ENCODE measurements around the gene ARHGAP42.
"Not testable (repeated sequence)": the region's sequence is repeated elsewhere in the genome, so short reads cannot be mapped to it uniquely, and the experiment has no call there.

Gene ARHGAP42

DNA sequence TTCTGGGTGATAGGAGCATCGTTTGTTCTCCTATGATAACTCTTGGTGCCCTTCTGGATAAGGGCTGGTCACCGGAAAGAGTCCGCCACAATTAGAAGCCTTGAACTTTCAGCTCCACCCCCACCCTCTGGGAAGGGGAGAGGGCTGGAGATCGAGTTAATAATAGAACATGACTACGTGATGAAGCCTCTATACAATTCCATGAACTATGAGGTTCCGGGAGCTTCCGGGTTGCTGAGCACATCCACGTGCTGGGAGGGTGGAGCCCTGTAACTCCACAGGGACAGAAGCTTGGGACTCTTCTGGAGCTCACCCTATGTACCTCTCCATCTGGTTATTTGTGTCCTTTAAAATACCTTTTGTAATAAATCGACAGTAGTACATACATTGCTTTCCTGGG lies 40.3 kb downstream of the ARHGAP42 start:
- no peak for TF ChIP-seq ZNF274 (IDR thresholded peaks at IDR 0.05; ENCODE audit: low read depth, low read length)
- no peak overlapping the region for H3K4me3 ChIP-seq (ENCODE audit: low read length)

DNA sequence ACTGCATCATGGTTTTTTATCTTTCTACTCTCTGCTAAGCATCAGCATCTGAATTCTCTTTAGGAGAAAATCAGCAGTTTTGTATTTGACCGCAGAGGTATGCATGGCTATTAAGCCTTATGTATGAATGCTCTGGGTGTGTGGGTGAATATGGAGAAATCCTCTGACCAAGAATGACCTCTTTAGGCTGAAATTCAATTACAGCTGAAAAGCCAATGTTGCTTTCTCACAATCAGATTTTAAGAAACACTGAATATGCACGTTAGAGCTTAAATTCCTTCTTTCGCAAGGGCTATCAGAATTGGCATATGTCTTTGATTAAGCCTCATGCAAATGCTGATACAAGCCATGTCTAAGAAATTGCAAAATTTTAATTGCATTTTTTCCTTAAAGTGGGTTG lies 43.2 kb downstream of the ARHGAP42 start:
- no peak for TF ChIP-seq ZNF274 (IDR thresholded peaks at IDR 0.05; ENCODE audit: low read depth, low read length)
- no peak overlapping the region for H3K4me3 ChIP-seq (ENCODE audit: low read length)

- no peak for TF ChIP-seq ZNF274 (IDR thresholded peaks at IDR 0.05; ENCODE audit: low read depth, low read length)
- H3K4me3 ChIP-seq (ENCODE audit: low read length): no peak overlapping the region
Measured at GRCh38 chr11:100731471-100731870, 44.4 kb downstream of the ARHGAP42 start.

GRCh38 chr11:100732949-100733348 lies 45.9 kb downstream of the ARHGAP42 start:
- no peak for TF ChIP-seq ZNF274 (IDR thresholded peaks at IDR 0.05; ENCODE audit: low read depth, low read length)
- H3K4me3 ChIP-seq (ENCODE audit: low read length): no peak overlapping the region

- TF ChIP-seq ZNF274 (IDR thresholded peaks at IDR 0.05; ENCODE audit: low read depth, low read length): no peak
Measured at GRCh38 chr11:100734743-100735527, 47.8 kb downstream of the ARHGAP42 start.

DNA sequence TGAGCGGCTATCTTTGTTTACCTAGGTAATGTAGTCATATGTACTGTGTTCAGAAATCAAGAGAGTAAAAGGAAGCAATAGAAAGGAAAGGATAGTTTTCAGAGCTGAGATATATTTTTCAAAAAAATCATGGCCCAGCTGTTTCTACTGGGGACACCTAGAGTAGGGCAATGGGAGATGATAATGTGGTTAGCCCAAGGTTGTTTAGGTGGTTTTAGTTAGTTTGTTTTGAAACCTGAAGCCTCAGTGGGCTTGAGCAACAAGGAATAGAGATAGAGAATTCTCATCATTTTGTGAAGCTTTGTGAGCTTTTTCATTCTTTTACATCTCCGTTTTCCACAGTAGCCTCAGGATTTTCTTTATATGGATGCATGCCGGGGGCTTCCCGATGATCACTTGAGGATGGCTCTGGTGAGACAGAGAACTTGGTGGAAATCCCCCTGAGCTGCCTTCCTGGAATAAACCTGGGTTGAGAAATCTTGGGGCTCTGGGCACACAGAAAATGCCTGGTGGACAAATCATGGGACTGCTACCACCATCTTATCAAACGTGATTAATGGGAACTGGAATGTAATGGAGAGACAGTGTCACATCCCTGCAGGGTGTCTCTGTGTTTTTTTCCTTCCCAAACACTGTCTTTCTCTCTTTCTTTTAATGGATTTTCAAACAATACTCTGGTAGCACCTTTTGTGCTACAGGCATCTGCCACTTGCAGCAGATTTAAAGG lies 49.0 kb downstream of the ARHGAP42 start:
- TF ChIP-seq ZNF274 (IDR thresholded peaks at IDR 0.05; ENCODE audit: low read depth, low read length): no peak
- H3K4me3 ChIP-seq (ENCODE audit: low read length): no peak overlapping the region

More at GRCh38 chr11:100734743-100735527, 47.8 kb downstream of the ARHGAP42 start:
- no peak overlapping the region for H3K4me3 ChIP-seq (ENCODE audit: low read length)

GRCh38 chr11:100738701-100739270 lies 51.7 kb downstream of the ARHGAP42 start:
- TF ChIP-seq ZNF274 (IDR thresholded peaks at IDR 0.05; ENCODE audit: low read depth, low read length): no peak
- H3K4me3 ChIP-seq (ENCODE audit: low read length): no peak overlapping the region

- no peak for TF ChIP-seq ZNF274 (IDR thresholded peaks at IDR 0.05; ENCODE audit: low read depth, low read length)
- H3K4me3 ChIP-seq (ENCODE audit: low read length): no peak overlapping the region
Measured at GRCh38 chr11:100739666-100740065, 52.6 kb downstream of the ARHGAP42 start.

DNA sequence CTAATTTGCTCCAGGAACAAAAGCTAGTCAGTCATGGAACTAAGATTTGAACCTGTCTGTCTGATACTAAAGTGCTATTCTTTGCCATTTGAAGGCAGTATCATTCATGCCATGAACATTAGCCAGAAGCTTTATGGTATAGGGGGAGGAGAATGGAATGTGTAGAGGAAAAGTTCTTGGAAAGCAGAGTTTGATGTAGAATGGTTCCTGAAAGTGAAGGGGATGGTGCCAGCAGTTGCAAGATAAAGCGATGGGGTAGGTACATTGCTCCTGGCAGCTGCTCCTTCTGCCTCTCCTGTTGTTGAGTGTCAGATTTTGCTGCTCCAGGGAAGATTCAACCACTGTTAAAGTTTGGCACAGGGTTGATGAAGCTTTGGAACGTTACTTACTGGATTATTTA lies 53.4 kb downstream of the ARHGAP42 start:
- TF ChIP-seq ZNF274 (IDR thresholded peaks at IDR 0.05; ENCODE audit: low read depth, low read length): no peak
- no peak overlapping the region for H3K4me3 ChIP-seq (ENCODE audit: low read length)

GRCh38 chr11:100741866-100742625 lies 55.0 kb downstream of the ARHGAP42 start:
- TF ChIP-seq ZNF274 (IDR thresholded peaks at IDR 0.05; ENCODE audit: low read depth, low read length): no peak
- no peak overlapping the region for H3K4me3 ChIP-seq (ENCODE audit: low read length)

DNA sequence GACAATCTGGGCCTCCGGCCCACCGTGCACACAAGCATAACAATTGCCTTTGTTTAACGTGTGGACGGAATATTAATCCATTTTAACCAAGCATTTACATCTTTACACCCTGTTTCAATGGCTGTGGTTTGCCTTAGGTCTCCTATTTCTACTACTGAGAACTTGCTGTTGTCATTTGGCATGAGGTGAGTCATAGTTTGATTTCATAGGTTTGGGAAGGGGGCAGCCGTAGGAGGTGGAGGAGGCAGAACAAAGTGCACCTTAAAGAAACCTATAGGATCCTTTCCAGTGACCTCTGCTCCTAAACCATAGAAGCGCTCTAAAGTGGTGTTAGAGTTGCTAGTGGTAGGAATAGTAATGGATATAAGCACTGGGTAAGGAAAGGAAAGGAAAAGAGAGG lies 59.4 kb downstream of the ARHGAP42 start:
- H3K4me3 ChIP-seq (ENCODE audit: low read length): no peak overlapping the region
- TF ChIP-seq ZNF274 (IDR thresholded peaks at IDR 0.05; ENCODE audit: low read depth, low read length): no peak

DNA sequence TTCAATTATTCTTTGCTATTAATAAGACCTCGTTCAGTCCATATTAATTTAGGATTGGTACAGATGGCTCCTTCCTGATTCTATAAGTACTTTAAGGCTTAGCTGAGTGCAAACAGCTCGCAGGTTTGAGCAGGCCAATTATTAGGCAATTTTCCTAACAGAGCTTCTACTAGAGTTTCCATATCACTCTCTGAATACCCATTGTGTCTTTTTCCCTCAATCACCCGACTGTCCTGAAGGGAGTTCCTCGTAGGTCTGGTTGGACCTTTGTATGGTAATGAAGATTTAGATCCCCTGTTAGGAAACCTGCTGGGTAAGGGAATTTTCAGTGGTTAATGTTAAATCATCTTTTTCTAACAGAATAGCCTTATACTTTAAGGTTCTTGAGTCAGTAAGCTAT lies 61.1 kb downstream of the ARHGAP42 start:
- TF ChIP-seq ZNF274 (IDR thresholded peaks at IDR 0.05; ENCODE audit: low read depth, low read length): no peak
- no peak overlapping the region for H3K4me3 ChIP-seq (ENCODE audit: low read length)

- H3K4me3 ChIP-seq (ENCODE audit: low read length): not testable (repeated sequence)
Measured at GRCh38 chr11:100749887-100750565, 62.9 kb downstream of the ARHGAP42 start.

DNA sequence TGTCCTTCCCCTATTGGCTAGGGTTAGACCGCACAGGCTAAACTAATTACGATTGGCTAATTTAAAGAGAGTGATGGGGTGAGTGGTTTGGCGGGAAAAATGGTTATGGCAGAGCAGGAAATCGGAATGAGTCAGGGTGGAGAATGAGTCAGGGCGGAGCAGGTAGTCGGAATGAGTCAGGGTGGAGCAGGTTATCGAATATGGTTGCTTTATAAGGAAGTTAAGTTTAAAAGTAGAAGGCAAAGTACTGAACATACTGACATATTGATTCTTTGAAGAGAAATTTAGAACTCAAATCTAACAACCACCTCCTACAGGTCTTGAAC lies 63.4 kb downstream of the ARHGAP42 start:
- not testable (repeated sequence) for H3K4me3 ChIP-seq (ENCODE audit: low read length)

Measured in GM08714 (cell line).